GM10847 (cell line): ENCODE results near the gene ONECUT2.

Experiments
- POLR2A ChIP-seq: IDR thresholded peaks from 2 replicates; pipeline ENCODE4 v1.6.1; 2011; ENCODE audit not compliant: insufficient read length; ENCODE audit errors: extremely low read depth

The ONECUT2 gene

GRCh38 chr18:57434536-57435494 lies at the start of gene ONECUT2:
ONECUT2 (plus strand) TSS chr18:57435374; CDS start chr18:57435717, 343 bp downstream.
- TF ChIP-seq POLR2A: no peak

GRCh38 chr18:57389271-57389670 lies 45.9 kb upstream of the ONECUT2 start:
- TF ChIP-seq POLR2A: no peak

- no peak for TF ChIP-seq POLR2A
Observed at GRCh38 chr18:57390044-57390443, 45.1 kb upstream of the ONECUT2 start.

- TF ChIP-seq POLR2A: no peak
Observed at GRCh38 chr18:57397440-57398132, 37.6 kb upstream of the ONECUT2 start.

GRCh38 chr18:57404345-57404744 lies 30.8 kb upstream of the ONECUT2 start:
- no peak for TF ChIP-seq POLR2A

- TF ChIP-seq POLR2A: no peak
Observed at GRCh38 chr18:57409650-57410049, 25.5 kb upstream of the ONECUT2 start.

- no peak for TF ChIP-seq POLR2A
Observed at GRCh38 chr18:57410749-57411148, 24.4 kb upstream of the ONECUT2 start.

- no peak for TF ChIP-seq POLR2A
Observed at GRCh38 chr18:57416542-57416941, 18.6 kb upstream of the ONECUT2 start.

- no peak for TF ChIP-seq POLR2A
Observed at GRCh38 chr18:57422313-57422872, 12.8 kb upstream of the ONECUT2 start.

- TF ChIP-seq POLR2A: no peak
Observed at GRCh38 chr18:57423821-57424220, 11.4 kb upstream of the ONECUT2 start.

- no peak for TF ChIP-seq POLR2A
Observed at GRCh38 chr18:57425096-57425495, 10.1 kb upstream of the ONECUT2 start.

GRCh38 chr18:57426187-57426586 lies 9.0 kb upstream of the ONECUT2 start:
- TF ChIP-seq POLR2A: no peak

GRCh38 chr18:57427429-57428201 lies 7.6 kb upstream of the ONECUT2 start:
- TF ChIP-seq POLR2A: no peak

GRCh38 chr18:57428221-57429150 lies 6.7 kb upstream of the ONECUT2 start:
- no peak for TF ChIP-seq POLR2A
